GM21576 (cell line): ENCODE measurements around the gene ATP13A5.

Experiments used
- ATAC-seq: cut with Tn5 transposase; IDR thresholded peaks from one replicate; pipeline ENCODE4 v1.9.1; 2021; ENCODE audit warnings: mild to moderate bottlenecking, moderate library complexity; ENCODE audit not compliant: unreplicated experiment

ATP13A5 gene

DNA sequence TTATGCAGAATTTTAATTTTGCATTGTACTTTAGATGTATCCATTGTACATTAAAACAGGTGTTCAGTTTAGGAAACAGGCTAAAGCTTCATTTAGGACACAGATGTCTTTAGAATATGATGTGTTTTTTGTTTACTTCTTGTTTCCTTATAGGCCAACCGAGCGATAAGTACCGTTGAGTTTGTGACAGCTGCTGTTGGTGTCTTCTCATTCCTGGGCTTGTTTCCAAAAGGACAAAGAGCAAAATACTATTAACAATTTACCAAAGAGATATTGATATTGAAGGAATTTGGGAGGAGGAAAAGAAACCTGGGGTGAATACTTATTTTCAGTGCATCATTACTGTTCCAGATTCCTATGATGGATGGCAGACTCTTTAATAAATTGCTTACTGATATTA, 108.1 kb downstream of the ATP13A5 start:
- ATAC-seq, result no peak

DNA sequence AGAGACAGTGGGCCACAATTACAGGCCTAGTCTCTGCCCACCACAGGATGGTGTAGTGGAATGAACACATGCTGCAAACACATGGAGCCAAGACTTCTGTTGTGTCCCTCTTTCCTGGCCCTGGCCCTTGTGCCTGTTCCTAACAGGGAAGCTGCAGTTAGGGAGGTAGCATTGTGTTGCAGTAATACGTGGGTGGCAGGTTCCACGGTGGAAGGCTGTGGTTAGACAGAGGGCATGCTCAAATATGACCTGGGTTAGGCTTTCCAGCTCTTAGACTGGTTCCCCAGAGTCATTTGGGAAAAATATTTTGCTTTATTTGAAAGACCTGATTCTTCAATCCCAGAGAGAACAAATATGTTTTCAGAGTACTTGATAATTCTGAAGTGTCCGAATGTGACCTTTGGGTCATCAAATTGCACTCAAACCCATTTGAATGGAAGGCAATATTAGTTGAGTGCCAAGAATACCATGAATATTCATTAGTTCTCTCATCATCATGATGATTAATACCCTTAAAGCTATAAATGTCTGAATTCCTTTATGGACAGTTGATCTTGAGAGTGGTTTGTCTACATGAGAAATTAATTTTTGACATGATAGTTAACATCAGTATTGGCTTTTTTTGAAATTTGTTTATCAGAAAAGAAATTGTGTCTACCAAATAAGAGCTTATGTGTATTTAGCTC, 109.1 kb downstream of the ATP13A5 start:
- no peak for ATAC-seq

DNA sequence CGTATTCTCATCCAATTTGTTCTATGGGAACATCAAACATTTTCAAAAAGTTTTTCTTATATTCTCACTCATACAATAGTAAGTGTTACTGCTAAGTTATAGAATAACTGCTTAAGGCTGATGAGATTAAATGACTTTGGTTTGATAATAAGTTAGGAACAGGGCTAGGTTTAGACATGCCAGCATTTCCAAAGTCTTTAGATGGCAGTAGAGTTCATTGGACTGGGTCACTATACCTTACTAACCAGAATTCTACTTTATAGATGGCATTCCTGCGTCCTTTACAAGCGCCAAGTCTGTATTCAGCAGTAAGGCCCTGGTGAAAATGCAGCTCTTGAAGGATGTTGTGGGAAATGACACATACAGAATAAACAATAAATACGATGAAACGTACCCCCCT, 115.8 kb downstream of the ATP13A5 start:
- no peak for ATAC-seq

DNA sequence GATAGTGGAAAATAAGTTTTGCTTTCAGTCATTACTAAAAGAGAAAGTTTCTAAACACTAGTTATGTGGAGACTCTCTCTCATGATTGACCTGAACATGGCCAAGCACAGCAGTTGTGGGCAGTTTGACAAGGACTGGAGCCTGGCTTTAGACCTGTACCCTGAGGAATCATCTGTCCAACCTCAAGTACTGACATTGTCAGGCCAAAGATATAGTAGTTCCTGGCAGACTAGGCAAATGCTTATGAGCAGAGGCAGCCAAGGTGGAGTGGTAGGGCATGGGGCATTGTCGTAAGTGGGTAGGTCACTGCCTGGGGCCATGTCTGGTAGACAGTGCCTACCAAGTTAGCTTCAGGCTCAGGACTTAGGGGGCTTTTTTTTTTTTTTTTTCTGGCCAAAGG, 116.6 kb downstream of the ATP13A5 start:
- no peak for ATAC-seq

DNA sequence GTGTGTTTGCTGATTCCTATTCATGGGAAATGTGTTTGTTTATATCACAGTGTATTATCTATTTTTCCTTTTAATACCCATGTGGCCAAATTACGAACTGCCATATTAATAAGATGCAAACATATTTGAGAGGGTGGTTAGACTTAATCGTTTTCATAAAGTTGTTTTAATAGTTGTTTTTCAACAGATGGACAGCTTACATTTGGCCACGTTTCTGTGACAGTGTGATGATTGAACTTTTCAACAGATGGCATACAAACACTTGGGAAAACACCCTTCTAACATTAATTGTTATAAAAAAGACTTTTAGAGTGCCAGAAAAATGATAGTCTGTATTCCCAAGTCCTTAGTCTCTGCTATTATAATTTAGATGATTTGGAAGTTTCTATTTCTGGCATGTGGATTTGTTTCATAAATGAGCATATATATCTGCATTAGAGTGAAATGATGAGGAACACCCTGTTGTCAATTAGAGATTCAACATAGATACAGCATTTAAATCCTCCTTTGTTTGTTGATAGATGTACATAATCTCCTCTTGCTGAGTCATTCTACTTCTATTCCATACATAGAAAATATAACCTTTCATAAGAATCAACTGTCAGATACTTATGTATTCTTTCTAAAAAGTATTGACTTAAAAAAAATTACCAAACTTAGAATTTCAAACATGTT, 124.4 kb downstream of the ATP13A5 start:
- no peak for ATAC-seq

DNA sequence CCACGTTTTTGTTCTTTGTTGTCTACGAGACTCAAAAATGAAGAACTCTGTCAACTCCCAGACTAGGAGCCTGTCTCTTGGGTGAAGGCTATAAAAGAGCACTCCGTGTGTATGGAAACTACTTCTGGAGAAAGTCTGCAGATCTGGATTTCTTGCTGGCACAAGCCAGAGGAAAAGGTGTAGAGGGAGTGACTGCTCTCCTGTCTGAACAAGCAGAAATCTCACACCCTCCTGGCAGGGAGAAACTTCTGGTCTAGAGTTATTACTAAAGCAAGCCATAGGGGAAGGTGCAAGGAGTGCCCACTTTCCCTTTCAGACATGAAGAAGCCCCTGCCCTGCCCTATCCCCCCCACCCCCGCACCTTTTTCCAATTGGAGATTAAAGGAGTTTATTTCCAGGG, 128.1 kb downstream of the ATP13A5 start:
- no peak for ATAC-seq

DNA sequence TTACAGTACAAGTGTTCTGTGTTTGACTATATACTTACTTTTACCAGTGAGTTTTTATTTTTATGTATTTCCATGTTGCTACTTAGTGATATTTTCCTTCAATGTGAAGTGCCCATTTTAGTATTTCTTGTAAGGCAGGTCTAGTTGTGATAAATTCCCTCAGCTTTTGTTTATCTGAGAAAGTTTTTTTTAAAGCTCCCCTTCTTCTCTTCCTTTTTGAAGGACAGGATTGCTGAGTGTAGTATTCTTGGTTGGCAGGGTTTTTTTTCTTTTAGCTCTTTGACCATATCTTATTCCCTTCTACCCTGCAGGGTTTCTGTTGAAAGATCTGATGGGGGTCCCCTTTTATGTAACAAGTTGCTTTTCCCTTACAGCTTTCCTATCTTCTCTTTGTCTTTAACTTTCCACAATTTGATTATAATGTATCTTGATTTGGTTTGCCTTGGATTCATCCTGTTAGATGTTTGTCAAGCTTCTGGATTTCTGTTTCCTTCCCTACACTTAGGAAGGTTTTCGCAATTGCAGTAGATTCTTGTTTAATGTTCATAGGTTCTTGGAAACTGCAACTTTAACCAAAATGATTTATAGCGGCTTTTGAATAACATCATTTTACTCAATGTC, 129.6 kb downstream of the ATP13A5 start:
- ATAC-seq, result no peak

DNA sequence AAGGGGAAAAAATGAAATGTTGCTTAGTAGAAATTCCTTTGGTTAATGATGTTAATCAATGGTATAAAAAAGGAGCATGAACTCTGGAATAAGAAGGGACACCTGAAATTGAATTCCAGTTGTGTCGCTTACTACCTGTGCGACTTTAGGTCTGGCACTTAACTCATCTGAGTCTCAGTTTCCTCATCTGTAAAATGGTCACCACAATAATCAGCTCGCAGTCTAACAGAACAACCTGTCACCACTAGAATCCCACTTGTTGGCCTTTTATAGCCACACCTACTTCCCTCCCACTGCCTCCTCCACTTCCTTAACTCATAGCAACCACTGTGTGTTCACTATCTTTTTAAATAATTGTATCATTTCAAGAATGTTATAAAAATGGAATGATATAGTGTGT, 135.0 kb downstream of the ATP13A5 start:
- ATAC-seq, result no peak

DNA sequence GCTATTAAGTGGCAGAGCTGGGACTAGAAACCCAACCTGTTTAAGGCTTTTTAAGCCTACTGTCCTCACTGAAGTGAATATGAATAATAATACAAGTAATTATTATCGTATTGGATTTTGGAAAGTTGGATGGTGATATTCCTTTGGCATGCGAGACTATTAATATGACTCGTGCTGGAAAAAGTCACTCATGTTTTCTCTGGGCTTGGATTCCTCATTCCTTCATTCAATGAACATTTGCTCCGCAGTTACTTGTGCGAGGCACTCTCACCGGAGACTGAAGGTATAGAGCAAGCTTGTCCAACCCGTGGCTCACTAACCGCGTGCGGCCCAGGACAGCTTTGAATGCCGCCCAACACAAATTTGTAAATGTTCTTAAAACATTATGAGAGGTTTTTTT, 136.8 kb downstream of the ATP13A5 start:
- no peak for ATAC-seq

DNA sequence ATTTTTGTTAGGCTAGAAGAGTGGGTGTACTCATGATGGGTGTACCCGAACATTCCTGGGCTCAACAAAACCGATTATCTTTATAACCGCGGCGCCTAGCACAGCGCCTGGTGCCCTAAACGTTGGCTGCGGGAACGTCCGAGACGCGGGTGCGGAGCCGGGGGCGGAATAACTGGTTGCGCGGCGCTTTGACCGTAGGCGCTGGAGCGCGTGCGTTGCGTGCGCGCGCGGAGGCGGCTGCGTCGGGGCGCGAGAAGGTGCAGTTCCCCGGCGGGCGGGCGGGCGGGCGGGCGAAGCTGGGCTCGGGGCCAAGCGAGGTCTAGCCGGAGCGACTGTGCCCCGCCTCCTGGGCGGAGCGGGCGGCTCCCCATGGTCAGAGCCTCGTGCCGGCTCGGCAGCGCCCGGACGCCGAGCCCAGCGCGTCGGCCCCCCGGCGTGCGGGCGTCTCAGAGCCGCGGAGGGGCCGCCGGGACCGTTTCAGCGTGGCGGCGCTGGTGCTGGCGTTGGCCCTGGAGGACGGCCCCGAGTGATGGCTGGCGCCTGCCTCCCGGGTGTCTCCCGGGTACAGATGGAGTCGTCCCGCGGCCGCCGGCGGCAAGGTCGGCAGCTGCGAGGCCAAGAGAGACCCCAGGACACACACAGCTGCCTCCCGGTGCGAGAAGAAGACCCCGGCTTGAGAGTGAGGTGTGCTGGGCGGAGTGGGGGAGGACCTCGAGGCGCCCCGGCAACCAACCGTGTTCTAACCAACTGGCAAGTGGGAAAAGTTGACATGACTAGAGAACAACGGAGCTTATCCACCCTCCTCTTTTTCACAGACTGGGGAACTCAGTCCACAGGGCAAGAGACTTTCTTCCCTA, 137.5 kb downstream of the ATP13A5 start, which contains the start of gene PLAAT1:
Gene PLAAT1, plus strand, starts transcription at position 373 of the 857 bp plus-strand sequence. CDS start 14,429 bp downstream, outside the sequence.
- ATAC-seq, result peak; percentile 67

DNA sequence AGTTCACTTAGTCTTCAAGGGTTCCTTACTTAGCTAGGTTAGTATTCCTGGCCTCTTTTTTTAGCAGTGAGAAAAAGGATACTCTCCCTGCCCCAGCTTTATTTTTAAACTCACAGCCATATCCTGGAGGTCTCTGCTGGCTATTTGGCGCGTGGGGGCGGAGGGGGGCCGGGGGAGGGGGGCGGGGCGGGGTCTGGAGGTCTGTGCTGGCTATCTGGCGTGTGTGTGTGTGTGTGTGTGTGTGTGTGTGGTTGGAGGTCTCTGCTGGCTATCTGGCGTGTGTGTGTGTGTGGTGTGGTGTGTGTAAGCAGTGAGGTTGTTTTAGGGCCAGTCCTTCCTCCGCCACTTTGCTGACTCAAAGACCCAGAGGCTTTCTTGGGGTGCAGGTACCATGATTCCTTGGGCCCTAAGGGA, 138.1 kb downstream of the ATP13A5 start:
- ATAC-seq, result no peak

DNA sequence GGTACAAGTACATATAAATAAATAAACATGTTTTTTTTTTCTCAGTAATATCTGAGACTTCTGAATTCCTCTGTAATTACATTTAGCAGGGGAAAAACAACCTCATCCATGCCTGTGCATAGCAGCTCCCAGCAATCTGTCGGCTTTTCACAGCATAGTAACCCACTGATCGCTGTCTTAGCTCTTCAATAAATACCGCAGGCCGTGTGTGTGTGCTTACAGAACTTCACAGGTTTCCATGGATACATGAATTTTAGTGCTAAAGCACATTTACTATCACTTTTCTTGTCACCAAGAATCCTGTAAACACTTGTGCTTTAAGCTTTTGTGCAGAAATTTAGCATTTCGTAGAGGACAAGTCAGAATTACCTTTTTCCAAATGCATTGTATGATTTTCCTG, 141.5 kb downstream of the ATP13A5 start:
- no peak for ATAC-seq

DNA sequence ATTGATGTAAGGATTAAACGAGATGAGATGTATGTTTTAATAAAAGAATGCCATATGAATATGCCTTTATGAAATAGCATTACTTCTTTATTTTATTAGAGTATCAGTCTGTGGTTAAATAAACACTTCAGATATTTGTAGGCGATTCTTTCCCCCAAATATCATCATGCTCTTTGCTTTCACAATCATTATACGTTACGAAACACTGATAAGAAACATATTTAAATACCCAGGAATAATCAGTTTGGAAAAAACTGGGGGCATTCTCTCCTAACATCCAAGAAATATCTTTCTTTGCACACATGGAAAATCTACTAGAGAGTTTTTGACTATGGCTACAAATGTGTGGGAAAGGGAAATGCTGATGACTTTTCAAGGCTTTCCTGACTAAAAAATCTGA, 142.0 kb downstream of the ATP13A5 start:
- ATAC-seq, result no peak

DNA sequence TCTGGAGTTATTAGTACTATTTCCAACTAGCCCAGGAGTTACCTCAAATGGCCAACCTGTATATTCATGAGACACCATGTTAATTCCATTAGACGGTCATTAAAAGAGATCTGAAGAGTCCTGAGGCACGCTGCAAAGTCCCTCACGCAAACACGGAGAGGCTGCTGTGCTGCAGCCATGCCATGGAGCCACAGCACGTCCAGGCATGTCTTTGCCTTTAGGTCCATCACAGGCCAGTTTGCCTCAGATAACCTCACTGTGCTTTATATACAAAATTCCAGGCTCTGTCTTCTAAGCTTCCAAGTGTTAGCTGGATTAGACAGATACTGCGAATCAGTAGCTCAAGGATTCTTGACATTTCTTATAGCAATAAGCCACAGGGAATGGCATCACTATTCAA, 147.4 kb downstream of the ATP13A5 start:
- no peak for ATAC-seq

DNA sequence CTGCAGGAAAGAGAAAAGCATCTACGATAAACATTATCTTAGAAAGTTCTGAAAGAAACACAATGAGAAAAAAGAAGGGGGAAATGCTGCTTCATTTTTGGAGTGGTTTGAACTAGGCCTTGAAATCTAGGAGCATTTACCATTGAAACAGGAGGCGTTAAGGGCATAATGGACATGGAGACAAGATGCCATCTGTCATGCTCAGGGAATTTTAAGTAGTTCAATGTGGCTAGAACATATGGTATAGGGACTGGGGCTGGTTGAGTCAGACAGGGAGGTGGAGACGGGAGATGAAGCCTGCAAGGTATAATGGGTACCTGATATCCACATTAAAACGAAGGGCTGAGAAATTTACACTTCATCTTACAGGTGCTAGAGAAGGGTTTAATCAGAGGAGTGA, 147.9 kb downstream of the ATP13A5 start:
- ATAC-seq, result no peak

DNA sequence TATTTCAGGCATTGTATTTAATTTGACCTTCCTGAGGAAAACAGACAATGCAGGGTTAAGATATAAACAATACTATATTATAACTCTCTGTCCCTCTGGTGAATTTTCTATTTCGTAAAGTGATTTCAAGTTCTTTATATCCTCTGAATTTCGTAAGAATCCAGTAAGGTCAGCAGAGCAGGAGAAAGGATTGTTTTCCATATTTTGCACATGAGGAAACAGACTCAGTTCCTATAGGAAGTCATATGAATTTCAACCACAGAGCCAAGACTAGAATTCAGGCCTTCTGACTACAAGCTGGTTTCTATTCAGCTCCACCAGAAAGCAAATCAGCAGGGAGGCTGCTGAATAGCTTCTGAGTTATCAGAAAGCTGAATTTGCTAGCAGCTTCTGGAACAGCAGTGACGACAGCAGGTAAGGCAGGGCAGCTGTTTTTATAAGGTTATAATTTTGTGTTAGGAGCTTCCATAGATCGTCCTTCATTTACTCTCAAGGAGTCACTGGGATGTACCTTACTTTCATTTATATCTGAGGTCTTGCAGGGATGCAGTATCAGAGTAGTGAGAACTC, 148.6 kb downstream of the ATP13A5 start:
- ATAC-seq, result no peak

DNA sequence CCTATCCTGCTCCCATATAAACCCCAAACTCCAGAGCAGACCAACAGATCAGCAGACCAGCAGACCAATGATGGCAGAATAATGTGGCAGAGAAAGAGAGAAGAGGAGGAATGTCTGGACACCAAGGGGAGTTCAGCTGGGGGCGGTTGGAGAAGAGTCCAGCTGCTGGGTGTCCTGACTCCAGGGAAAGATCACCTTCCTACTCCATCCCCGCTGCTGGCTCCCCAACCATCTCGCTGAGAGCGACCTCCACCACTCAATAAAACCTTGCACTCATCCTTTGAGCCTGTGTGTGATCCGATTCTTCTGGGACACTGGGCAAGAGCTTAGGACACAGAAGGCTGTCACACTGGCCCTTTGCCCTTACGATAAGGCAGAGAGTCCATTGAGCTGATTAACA, 150.3 kb downstream of the ATP13A5 start:
- no peak for ATAC-seq

DNA sequence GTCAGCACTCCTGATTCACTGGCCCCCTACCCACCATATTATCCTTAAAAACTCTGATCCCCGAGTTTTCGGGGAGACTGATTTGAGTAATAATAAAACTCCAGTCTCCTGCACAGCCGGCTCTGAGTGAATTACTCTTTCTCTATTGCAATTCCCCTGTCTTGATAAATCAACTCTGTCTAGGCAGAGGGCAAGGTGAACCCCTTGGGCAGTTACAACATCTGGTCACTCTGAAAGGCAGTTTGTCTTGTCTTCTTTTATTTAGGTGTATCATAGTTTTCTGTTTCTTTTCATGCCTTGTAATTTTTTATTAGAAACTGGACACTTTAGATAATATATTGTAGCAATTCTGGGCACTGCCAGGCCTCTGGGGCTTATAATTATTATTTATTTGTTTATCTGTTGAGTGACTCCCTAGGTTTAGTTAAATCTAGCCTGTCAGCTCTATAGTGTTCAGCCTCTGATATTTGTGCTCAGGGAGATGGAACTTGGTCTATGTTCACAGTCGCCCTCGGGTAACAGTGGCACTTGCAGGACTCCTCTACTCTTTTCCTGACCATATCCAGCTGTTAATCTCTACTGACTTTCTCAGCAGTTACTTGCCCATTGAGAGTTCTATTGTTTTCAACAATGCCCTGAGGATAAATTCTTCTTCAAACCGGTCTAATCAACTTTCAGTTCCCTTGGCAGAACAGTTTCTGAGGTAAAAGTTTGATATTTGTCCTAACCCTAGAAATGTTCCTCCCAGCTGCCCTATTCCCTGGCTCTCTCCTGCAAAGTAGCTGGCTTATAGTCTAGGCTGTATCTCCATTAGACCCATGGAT, 153.0 kb downstream of the ATP13A5 start:
- no peak for ATAC-seq
